MM.1S (cell line): Measurements from ENCODE around the gene ARPC1A.
"Not testable (repeated sequence)": the region's sequence is repeated elsewhere in the genome, so short reads cannot be mapped to it uniquely, and the experiment has no call there.

ENCODE experiments used
- CTCF ChIP-seq: fragments of 300-600 bp; sonication (generic); IDR thresholded peaks from 2 replicates; pipeline ENCODE4 v1.5.1; 2016; ENCODE audit warnings: antibody characterized with exemption, low read length, mixed read lengths
- EZH2phosphoT487 ChIP-seq: fragments of 300-600 bp; sonication (generic); IDR thresholded peaks from 2 replicates; pipeline ENCODE4 v1.6.1; 2018; ENCODE audit warnings: antibody characterized with exemption, low read length

GRCh38 chr7:99358521-99358920 lies 32.8 kb downstream of the ARPC1A start:
- TF ChIP-seq CTCF, EZH2phosphoT487: not testable (repeated sequence)
